Activated naive CD4-positive, alpha-beta T cell treated with anti-CD3 and anti-CD28 coated beads for 36 hours (primary cell): ENCODE data around the gene DNAH8. TPM values are rescaled to one million over a fixed set of nuclear protein-coding genes. Genes with fewer than 3 reads are reported as not detected.

Source experiments
- CTCF ChIA-PET: fragments of 350-600 bp; sonication (Branson Sonifier 250); formaldehyde crosslinking; loops from one replicate; lab custom pipeline; 2021; ENCODE audit warnings: antibody characterized with exemption; lab: Charles Lee
- DNase-seq: peaks from one replicate; pipeline ENCODE4 v3.0.0-alpha.2; 2020
- H3K27ac Mint-ChIP-seq: one replicate; pipeline ENCODE4 v1.8.0; 2021; ENCODE audit warnings: mild to moderate bottlenecking, mixed read lengths
- H3K27me3 Mint-ChIP-seq: one replicate; pipeline ENCODE4 v1.8.0; 2021; ENCODE audit warnings: low read depth, mixed read lengths
- H3K36me3 Mint-ChIP-seq: one replicate; pipeline ENCODE4 v1.8.0; 2021; ENCODE audit warnings: low read depth, mixed read lengths
- H3K4me1 Mint-ChIP-seq: one replicate; pipeline ENCODE4 v1.8.0; 2021; ENCODE audit warnings: low read depth, mixed read lengths
- H3K4me3 Mint-ChIP-seq: one replicate; pipeline ENCODE4 v1.8.0; 2021; ENCODE audit warnings: mild to moderate bottlenecking, moderate library complexity, mixed read lengths
- H3K9me3 Mint-ChIP-seq: one replicate; pipeline ENCODE4 v1.8.0; 2021; ENCODE audit warnings: mixed read lengths
- intact Hi-C: fragments of 100-400 bp; cut with micrococcal nuclease; formaldehyde crosslinking; loops from one replicate; pipeline ENCODE4 v1.15.1; 2023
- total RNA-seq, 2 experiments: library from RNA; stranded (reverse); gene quantifications; one replicate each; pipeline ENCODE4 v1.2.3, GENCODE V29; 2021

Gene DNAH8
- total RNA-seq, 2 experiments from 2014 or later: 0.07 to 0.15 TPM

DNA sequence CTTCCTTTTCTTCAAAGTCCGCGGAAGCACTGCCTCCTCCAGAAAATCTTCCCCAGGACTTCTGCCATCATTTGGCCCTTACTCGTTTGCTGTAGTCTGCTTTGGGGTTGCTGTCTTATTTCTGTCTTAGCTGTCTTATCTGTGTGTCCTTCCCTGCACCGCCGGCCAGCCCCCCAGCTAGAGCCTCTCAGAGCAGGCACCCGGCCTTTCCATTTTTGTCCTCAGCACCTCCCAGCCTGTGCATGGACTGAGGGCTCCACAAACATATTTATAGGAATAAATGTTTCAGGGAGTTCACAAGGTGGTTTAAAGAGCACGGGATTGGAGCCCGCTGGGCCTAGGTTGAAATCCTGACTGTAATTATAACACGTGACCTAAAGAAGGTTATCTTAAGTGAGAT, 341.6 kb downstream of the DNAH8 start:
- intact Hi-C loops: no loop called here
- Mint-ChIP-seq H3K9me3 (no peaks in the 10 kb centered on the region), H3K36me3 (no peaks in the 10 kb centered on the region), H3K27me3 (peaks cover 5% of the 10 kb centered on the region), H3K4me3 (no peak overlapping the region), H3K4me1 (peaks cover 3% of the 10 kb centered on the region), H3K27ac (no peak overlapping the region)
- CTCF ChIA-PET: no interaction called here
- no peak for DNase-seq

DNA sequence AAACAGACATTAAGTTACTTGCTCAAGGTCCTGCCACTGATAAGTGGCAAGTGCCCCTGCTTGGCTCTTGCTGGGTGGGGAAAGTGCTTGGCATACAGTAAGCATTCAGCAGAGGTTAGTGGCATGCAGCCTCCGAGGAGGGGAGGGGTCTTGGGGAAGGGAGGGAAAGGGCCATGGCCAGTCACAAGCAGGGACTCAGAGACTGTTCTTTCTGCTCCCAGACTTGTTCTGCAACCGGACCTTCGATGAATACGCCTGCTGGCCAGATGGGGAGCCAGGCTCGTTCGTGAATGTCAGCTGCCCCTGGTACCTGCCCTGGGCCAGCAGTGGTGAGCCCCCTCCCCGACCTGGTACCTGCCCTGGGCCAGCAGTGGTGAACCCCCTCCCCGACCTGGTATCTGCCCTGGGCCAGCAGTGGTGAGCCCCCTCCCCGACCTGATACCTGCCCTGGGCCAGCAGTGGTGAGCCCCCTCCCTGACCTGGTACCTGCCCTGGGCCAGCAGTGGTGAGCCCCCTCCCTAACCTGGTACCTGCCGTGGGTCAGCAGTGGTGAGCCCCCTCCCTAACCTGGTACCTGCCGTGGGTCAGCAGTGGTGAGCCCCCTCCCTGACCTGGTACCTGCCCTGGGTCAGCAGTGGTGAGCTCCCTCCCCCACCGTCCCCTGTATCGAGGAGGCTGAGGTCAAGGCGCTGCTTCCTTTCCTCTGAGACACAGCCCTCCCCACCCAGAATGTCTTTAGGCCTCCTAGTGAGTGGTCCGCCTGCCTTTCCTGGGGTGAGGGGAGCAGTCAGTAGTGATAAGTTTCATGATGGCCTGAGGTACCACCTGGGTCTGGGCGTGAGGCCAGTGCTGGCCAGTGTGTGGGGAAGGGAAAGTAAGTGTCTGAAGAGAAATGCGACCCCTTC, 342.4 kb downstream of the DNAH8 start:
- H3K4me3 Mint-ChIP-seq: no peak overlapping the region
- H3K4me1 Mint-ChIP-seq: no peaks in the 10 kb centered on the region
- H3K9me3 Mint-ChIP-seq: no peaks in the 10 kb centered on the region
- no peak overlapping the region for H3K27ac Mint-ChIP-seq
- no peaks in the 10 kb centered on the region for H3K36me3 Mint-ChIP-seq
- CTCF ChIA-PET: no interaction called here
- DNase-seq: no peak
- intact Hi-C loops: no loop called here
- peaks cover 8% of the 10 kb centered on the region for H3K27me3 Mint-ChIP-seq

DNA sequence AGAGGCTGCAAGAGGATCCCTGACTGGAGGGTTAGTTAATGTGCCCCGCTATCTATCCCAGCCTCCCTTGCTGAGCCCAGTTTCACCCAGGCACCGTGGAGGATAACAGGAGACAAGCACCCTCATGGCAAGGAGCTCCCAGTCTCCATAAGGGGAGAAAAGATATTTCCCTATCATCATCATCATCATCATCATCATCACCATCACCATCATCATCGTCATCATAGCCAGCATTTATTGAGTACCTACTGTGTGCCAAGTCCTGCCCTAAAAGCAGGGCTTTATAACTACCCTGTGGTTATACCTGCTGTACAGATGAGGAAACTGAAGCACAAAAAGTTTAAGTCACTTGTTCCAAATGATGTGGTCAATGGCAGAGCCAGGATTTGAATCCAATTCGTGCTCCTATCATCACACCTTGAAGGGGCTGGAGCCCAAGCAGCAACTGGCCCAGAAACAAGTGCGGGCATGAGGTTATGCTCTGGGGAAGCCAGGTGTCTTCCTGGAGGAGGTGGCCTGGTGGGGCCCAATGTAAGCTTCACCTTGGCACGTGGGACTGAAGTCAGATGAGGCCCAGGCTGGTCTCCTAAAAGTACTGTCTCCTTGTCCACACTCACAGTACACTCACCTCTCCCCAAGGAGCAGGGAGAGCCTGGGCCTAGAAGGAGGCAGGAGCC, 343.5 kb downstream of the DNAH8 start:
- no peak for DNase-seq
- H3K27ac Mint-ChIP-seq: no peak overlapping the region
- no peaks in the 10 kb centered on the region for H3K4me1 Mint-ChIP-seq
- H3K36me3 Mint-ChIP-seq: no peaks in the 10 kb centered on the region
- H3K4me3 Mint-ChIP-seq: no peak overlapping the region
- intact Hi-C loops: no loop called here
- CTCF ChIA-PET: no interaction called here
- no peaks in the 10 kb centered on the region for H3K9me3 Mint-ChIP-seq
- peaks cover 4% of the 10 kb centered on the region for H3K27me3 Mint-ChIP-seq

DNA sequence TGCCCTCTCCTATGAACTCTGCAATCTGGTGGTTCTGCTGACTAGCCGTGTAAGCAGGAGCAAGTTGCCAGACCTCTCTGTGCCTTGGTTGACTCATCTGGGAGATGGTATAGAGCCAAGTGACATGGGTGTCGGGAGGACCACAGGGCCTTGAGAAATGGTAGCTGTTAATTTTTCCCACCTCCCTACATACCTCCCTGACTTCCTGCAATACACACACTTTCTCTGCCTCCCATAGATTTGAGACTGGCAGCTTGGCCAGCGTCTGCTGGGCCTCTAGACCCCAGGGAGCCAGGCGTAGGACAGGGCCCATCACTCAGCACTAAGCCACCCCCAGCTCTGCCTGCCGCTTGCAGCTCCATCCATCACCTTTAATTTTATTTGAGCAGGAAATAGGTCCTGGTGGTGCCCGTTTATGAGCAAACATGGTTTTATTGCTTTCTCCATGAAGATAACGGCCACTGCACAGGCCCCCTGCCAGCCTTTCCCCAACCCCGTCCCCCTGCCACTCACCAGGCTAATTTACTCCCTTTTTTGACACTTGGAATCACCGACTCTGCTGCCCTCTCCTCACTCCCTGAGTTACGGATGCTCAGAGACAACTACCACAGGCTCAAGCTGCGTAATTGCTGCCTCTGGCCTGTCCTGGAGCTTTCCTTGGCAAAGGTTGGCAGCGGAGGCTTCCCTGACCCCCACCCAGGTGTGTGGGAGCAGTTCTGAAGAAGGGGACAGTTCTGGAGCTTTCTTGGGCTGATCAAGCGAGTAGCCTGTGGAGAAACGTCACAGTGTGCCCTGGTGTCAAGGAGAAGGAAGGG, 344.6 kb downstream of the DNAH8 start:
- CTCF ChIA-PET: no interaction called here

DNA sequence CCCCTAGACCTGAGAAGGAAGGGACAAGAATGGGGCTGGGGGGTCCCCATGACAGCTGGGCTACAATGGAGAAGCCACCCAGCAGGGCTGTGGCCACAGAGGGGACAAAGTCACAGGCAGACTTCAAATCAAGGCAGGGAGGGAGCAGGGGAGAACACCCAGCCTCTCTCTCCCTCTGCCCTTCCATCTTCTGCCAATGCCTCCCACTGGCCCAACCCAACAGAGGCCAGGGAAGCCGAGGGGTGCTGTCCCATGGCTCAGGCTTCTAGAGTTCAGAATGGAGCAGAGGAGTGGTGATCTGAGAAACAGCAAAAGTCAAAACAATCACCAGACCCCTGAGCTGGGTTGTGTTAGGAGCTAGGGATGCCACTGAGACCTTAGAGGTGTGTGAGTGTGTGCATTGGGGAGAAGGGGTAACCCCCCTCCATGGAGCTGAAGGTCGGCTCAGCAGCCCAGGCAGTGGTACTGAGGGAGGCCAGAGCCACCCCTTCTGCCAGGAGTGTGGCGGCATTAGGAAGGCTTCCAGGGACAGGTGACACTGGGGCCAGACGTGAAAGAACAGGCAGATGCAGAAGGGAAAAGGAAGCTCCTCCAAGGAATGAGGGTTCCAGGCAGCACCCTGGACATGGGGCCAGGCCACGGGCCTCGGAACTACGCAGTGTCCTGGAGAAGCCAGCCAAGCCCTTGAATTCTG, 345.5 kb downstream of the DNAH8 start:
- CTCF ChIA-PET: interaction anchor here (1.7 kb wide), 1 partner anchor 188 kb away, joined by 6 read pairs; no protein-coding TSS in a partner anchor
- H3K4me1 Mint-ChIP-seq: no peaks in the 10 kb centered on the region
- peaks cover 6% of the 10 kb centered on the region for H3K27me3 Mint-ChIP-seq
- intact Hi-C loops: no loop called here
- no peaks in the 10 kb centered on the region for H3K36me3 Mint-ChIP-seq
- DNase-seq: no peak
- no peaks in the 10 kb centered on the region for H3K9me3 Mint-ChIP-seq
- no peak overlapping the region for H3K27ac Mint-ChIP-seq
- no peak overlapping the region for H3K4me3 Mint-ChIP-seq

More for the DNA sequence above, 344.6 kb downstream of the DNAH8 start:
- Mint-ChIP-seq H3K27me3 (peaks cover 4% of the 10 kb centered on the region), H3K4me1 (no peaks in the 10 kb centered on the region), H3K36me3 (no peaks in the 10 kb centered on the region), H3K27ac (no peak overlapping the region), H3K4me3 (no peak overlapping the region), H3K9me3 (no peaks in the 10 kb centered on the region)
- intact Hi-C loops: no loop called here
- no peak for DNase-seq

DNA sequence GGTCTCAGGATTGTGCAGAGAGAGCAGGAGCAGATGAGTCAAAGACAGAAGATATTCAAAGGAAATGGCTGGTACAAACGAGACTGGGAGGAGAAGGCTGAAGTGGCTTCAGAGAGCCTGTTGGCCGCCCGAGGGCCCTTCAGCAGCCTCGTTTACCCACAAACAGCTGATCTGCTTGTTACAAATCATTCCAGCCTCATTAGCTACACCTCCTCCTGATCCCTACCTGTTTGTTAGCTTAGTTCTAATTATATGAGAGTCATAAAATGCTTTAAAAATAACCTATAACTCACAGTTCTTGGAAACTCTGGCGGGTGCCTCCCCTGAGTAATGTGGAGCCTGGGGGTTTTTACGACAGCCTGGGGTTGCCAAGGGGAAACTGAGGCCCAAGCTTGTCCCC, 346.1 kb downstream of the DNAH8 start:
- Mint-ChIP-seq H3K27me3 (peaks cover 6% of the 10 kb centered on the region), H3K9me3 (no peaks in the 10 kb centered on the region), H3K27ac (no peak overlapping the region), H3K36me3 (no peaks in the 10 kb centered on the region), H3K4me1 (no peaks in the 10 kb centered on the region), H3K4me3 (no peak overlapping the region)
- no peak for DNase-seq
- intact Hi-C loops: no loop called here
- CTCF ChIA-PET: interaction anchor here (0.7 to 1.7 kb wide), 2 partner anchors 88 to 188 kb away, joined by 3 to 6 read pairs; no protein-coding TSS in a partner anchor

DNA sequence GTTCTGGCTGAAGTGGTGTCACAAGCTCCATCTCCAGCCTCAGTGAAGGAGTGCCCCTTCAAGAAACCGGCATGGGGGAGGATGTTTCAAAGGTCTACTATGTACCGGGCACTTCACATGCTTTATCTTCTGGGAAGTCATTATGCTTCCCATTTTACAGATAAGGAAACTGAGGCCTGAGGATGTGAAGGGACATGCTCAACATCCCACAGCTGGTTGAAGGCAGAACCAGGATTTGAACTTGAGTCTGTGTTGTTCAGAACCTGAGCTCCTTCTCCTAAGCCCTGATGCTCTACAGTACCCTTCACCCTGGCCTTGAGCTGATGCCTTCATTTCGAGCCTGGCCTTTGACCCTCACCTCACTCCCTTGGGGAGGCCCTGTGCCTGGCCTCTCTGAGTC, 346.5 kb downstream of the DNAH8 start:
- Mint-ChIP-seq H3K4me1 (no peaks in the 10 kb centered on the region), H3K4me3 (no peak overlapping the region), H3K9me3 (no peaks in the 10 kb centered on the region), H3K27ac (no peak overlapping the region), H3K36me3 (no peaks in the 10 kb centered on the region), H3K27me3 (peaks cover 6% of the 10 kb centered on the region)
- CTCF ChIA-PET: interaction anchor here (0.7 to 1.7 kb wide), 2 partner anchors 88 to 189 kb away, joined by 3 to 6 read pairs; no protein-coding TSS in a partner anchor
- DNase-seq: no peak
- intact Hi-C loops: no loop called here

DNA sequence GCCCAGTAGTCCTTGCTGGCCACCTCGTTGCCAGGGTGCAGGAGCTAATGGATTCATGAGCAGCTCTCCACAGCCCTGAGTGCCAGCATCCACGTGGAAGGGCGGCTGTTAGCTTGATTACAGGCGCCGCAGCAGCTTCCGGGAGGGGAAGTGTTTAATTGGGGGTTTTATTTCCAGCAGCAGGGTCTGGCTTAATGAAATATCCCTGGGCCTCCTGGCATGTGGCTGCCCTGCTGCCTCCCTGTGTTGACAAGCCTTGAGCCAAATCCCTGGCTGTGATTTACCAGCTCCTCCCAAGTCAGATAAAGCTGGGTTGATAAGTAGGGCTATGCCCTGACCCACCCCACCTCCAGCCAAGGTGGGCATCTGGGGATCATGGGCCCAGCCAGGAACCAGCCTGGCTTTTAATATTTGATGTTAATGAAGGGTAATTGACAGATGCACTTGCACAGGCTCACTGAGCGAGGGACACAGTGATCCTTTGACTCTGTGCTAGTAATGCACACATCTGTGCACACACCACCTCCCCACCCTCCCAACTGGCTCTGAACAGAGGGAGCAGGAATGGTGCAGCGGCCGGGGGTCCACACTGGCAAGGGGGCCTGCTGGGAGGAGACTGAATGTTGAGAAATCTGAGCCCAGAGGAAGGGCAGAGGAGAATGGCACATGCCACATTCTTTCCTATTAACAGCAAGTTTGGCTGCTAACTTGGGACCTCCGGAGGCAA, 347.1 kb downstream of the DNAH8 start:
- intact Hi-C loops: no loop called here
- no peaks in the 10 kb centered on the region for H3K4me1 Mint-ChIP-seq
- no peaks in the 10 kb centered on the region for H3K9me3 Mint-ChIP-seq
- CTCF ChIA-PET: interaction anchor here (0.7 to 1.7 kb wide), 2 partner anchors 89 to 189 kb away, joined by 3 to 6 read pairs; no protein-coding TSS in a partner anchor
- no peaks in the 10 kb centered on the region for H3K36me3 Mint-ChIP-seq
- no peak for DNase-seq
- H3K27ac Mint-ChIP-seq: no peak overlapping the region
- no peak overlapping the region for H3K4me3 Mint-ChIP-seq
- peaks cover 6% of the 10 kb centered on the region for H3K27me3 Mint-ChIP-seq

DNA sequence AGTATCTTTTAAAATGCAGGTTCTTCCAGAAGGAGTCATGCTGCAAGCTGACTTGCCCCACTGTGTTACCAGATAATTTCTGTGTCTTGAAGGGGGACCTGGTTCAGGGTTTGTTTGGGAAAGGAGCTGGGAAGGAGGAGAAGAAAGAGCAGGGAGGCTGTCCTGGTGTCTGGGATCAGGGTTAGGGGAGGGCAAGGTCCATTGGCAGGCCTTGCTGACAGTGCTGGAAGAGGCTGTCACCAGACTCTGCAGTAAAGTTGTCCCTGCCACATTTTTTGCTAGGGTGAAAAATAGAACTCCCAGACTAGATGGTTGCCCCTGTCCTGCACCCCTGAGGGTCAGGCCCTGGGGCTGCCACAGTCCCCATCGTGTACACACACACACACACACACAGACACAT, 348.4 kb downstream of the DNAH8 start:
- Mint-ChIP-seq H3K36me3 (no peaks in the 10 kb centered on the region), H3K4me3 (no peak overlapping the region), H3K27ac (no peak overlapping the region), H3K9me3 (no peaks in the 10 kb centered on the region), H3K4me1 (no peaks in the 10 kb centered on the region), H3K27me3 (peaks cover 6% of the 10 kb centered on the region)
- CTCF ChIA-PET: no interaction called here
- DNase-seq: no peak
- intact Hi-C loops: no loop called here

DNA sequence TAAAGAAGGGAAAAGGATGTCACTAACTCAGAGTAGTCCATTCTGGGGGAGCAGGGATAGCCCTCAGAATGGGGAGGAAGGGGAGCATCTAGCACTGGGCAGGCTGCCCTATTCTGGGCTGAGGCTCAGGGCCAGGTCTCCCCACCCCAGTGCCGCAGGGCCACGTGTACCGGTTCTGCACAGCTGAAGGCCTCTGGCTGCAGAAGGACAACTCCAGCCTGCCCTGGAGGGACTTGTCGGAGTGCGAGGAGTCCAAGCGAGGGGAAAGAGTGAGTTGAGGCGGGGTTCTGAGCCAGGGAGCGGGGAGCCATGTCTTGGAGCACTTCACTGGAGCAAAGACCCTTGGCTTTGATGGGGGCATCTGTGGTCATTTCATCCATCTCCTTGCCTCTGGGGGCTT, 350.4 kb downstream of the DNAH8 start:
- intact Hi-C loops: no loop called here
- no peaks in the 10 kb centered on the region for H3K4me1 Mint-ChIP-seq
- H3K27ac Mint-ChIP-seq: no peak overlapping the region
- H3K36me3 Mint-ChIP-seq: no peaks in the 10 kb centered on the region
- peaks cover 6% of the 10 kb centered on the region for H3K27me3 Mint-ChIP-seq
- DNase-seq: no peak
- H3K9me3 Mint-ChIP-seq: no peaks in the 10 kb centered on the region
- H3K4me3 Mint-ChIP-seq: no peak overlapping the region
- CTCF ChIA-PET: no interaction called here

DNA sequence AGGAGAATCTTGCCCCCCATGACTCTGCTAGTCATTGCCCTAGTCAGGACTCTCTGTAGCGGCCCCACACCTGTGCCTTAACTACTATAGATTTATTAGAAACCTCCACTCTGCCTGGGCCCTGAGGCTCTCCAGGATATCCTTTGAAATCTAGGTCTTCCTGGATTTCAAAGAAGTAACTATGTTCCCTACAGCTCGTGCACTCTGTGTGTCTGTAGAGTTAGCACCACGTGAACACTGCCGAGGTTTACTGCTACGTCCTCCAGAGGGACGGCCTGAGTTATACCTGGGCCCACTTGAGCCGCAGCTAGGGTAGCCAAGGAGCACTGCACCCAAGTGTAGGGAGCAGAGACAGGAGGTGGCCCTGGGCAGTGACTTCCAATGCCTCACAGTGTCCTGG, 353.3 kb downstream of the DNAH8 start:
- Mint-ChIP-seq H3K27me3 (peaks cover 2% of the 10 kb centered on the region), H3K27ac (no peak overlapping the region), H3K4me3 (no peak overlapping the region), H3K4me1 (no peaks in the 10 kb centered on the region), H3K9me3 (no peaks in the 10 kb centered on the region), H3K36me3 (no peaks in the 10 kb centered on the region)
- intact Hi-C loops: no loop called here
- DNase-seq: no peak
- CTCF ChIA-PET: no interaction called here
